Measurements from ENCODE around the gene DOC2A. TPM values are rescaled to one million over a fixed set of nuclear protein-coding genes. Genes with fewer than 3 reads are reported as not detected.

The DOC2A gene
- total and polyA plus RNA-seq, 10 of the 15 experiments (the other 5 are each of a cell fraction or from before 2014, with no cell fraction given): 0.06 to 0.17 (median 0.12) TPM; not detected in 6

GRCh38 chr16:29993903-29994599 is 16.8 kb downstream of the DOC2A start:
- H2AFZ ChIP-seq (ENCODE audit: control insufficient read depth, low read depth, low read length): no peak overlapping the region
- FAIRE-seq: no peak
- H4K20me1 ChIP-seq (ENCODE audit: control insufficient read depth, insufficient read depth): no peaks in the 10 kb centered on the region
- no peak overlapping the region; the same call in 1 of the 2 replicates for H3K27ac ChIP-seq (ENCODE audit: control insufficient read depth, insufficient read depth)
- RAD21 ChIA-PET (ENCODE audit: unreplicated experiment): interaction anchor here (0.7 to 0.8 kb wide), 2 partner anchors 8 to 22 kb away, joined by 3 read pairs; no protein-coding TSS in a partner anchor
- peak overlapping the region; percentile 82 for H3K4me2 ChIP-seq (ENCODE audit: control insufficient read depth, insufficient read depth)
- DNase-seq (ENCODE audit: low read depth, low spot score): no peak
- H3K9me3 ChIP-seq (replicated peaks; ENCODE audit: control insufficient read depth, insufficient read depth, low read length): no peaks in the 10 kb centered on the region
- BruUV-seq (replicated peaks): TSS peak; percentile 89
- in situ Hi-C loops (cut with MboI) (no loop called here), intact Hi-C loops (cut with micrococcal nuclease; ENCODE audit: unreplicated experiment) (no loop called here)
- SMC1A ChIA-PET (ENCODE audit: uncharacterized antibody, unreplicated experiment): interaction anchor here (0.7 to 1.9 kb wide), 3 partner anchors 19 to 61 kb away, joined by 3 to 9 read pairs (median 4); partner anchors contain the start of gene TAOK2
- CTCF ChIA-PET: interaction anchor here (0.9 to 1.9 kb wide), 2 partner anchors 21 to 77 kb away, joined by 3 to 6 read pairs; partner anchors contain the start of gene TAOK2
- TF ChIP-seq MLLT1 (IDR thresholded peaks at IDR 0.05) (no peak), NFXL1 (IDR thresholded peaks at IDR 0.05; ENCODE audit: borderline replicate concordance) (no peak), IRF3 (IDR thresholded peaks at IDR 0.05) (no peak), ZNF622 (IDR thresholded peaks at IDR 0.05) (no peak), RUNX3 (IDR thresholded peaks at IDR 0.05; ENCODE audit: low read length) (no peak), TCF3 (IDR thresholded peaks at IDR 0.05; ENCODE audit: borderline replicate concordance, insufficient read depth, low read depth, low read length) (no peak), TBL1XR1 (IDR thresholded peaks at IDR 0.05; ENCODE audit: low read depth, low read length) (no peak), ZBTB40 (IDR thresholded peaks at IDR 0.05; ENCODE audit: borderline replicate concordance) (no peak), BACH1 (IDR thresholded peaks at IDR 0.05; ENCODE audit: borderline replicate concordance) (no peak), IKZF1 (conservative IDR thresholded peaks at IDR 0.05) (no peak), NR2F1 (conservative IDR thresholded peaks at IDR 0.05) (no peak), CHD2 (IDR thresholded peaks at IDR 0.05; ENCODE audit: borderline replicate concordance, low read depth, low read length) (no peak), SKIL (IDR thresholded peaks at IDR 0.05; ENCODE audit: low read depth, poor library complexity, severe bottlenecking) (no peak), SMAD5 (IDR thresholded peaks at IDR 0.05; ENCODE audit: low read depth) (no peak), RELA (IDR thresholded peaks at IDR 0.05; ENCODE audit: borderline replicate concordance, partially characterized antibody) (no peak)
- peaks cover 9% of the 10 kb centered on the region for H3K4me1 ChIP-seq (ENCODE audit: control insufficient read depth, insufficient read depth, low read length)
- peaks cover 6 to 18% of the 10 kb centered on the region in 2 experiments for H3K36me3 ChIP-seq (ENCODE audit: control insufficient read depth in 2 of 2, insufficient read depth in 2 of 2, low read length in 1 of 2)
- POLR2A ChIA-PET: interaction anchor here (1.0 to 2.8 kb wide), 5 partner anchors 18 to 69 kb away, joined by 3 to 10 read pairs (median 8); partner anchors contain the start of genes KCTD13 and TAOK2
- no peaks in the 10 kb centered on the region for H3K27me3 ChIP-seq (replicated peaks in 1 of 2; ENCODE audit: control insufficient read depth in 2 of 2, insufficient read depth in 2 of 2, low read length in 1 of 2)
- H3K4me3 ChIP-seq: peak overlapping the region; percentile 81; the same call in 1 of the 2 replicates
- peaks cover 19% of the 10 kb centered on the region for H3K79me2 ChIP-seq (ENCODE audit: control insufficient read depth, insufficient read depth, low read length)
- no peak for ATAC-seq
- H3K9ac ChIP-seq (ENCODE audit: control insufficient read depth, insufficient read depth, low read length): peak overlapping the region; percentile 88
- WGBS (ENCODE audit: insufficient coverage, insufficient replicate concordance, low lambda C conversion rate, missing lambda C conversion rate): 94% methylated on average over 9 of the region's 9 CpGs

Measured in GM12878 (cell line).